Hematopoietic multipotent progenitor cell (in vitro differentiated cells): ENCODE data around the gene PEX7. TPM values are rescaled to one million over a fixed set of nuclear protein-coding genes. Genes with fewer than 3 reads are reported as not detected.
A peak's percentile ranks its signal among the peaks of the same experiment; 100 is the strongest.
"Not testable (repeated sequence)": the region's sequence is repeated elsewhere in the genome, so short reads cannot be mapped to it uniquely, and the experiment has no call there.

Experiments used
- DNase-seq, 3 donors: peaks; one replicate each; pipeline ENCODE4 v3.0.0-alpha.2; 2011 to 2015; ENCODE audit warnings: low read depth in 2 of 3, low spot score in 2 of 3
- total RNA-seq: library from RNA; depleted of rRNA; stranded (reverse); fragments of >200 nt; gene quantifications from one replicate; pipeline ENCODE4 v1.2.3, GENCODE V29; 2012

The PEX7 gene
- total RNA-seq, 1 donor: 7.0 TPM

DNA sequence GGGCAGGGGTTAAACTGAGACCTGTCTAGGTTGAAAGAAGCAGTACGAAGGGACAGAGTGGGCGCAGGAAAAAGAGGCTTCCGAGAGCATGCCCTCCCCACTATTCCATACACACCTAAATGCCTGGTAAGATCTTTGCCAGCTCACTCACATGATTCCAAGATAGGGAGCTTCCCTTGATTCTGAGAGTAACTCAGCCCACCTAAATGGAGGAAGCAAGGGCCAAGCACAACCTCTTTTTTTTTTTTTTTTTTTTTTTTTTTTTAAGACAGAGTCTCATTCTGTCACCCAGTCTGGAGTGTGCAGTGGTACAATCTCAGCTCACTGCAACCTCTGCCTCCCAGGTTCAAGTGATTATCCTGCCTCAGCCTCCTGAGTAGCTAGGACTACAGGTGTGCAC is 33.0 kb upstream of the PEX7 start:
- DNase-seq: not testable (repeated sequence)

DNA sequence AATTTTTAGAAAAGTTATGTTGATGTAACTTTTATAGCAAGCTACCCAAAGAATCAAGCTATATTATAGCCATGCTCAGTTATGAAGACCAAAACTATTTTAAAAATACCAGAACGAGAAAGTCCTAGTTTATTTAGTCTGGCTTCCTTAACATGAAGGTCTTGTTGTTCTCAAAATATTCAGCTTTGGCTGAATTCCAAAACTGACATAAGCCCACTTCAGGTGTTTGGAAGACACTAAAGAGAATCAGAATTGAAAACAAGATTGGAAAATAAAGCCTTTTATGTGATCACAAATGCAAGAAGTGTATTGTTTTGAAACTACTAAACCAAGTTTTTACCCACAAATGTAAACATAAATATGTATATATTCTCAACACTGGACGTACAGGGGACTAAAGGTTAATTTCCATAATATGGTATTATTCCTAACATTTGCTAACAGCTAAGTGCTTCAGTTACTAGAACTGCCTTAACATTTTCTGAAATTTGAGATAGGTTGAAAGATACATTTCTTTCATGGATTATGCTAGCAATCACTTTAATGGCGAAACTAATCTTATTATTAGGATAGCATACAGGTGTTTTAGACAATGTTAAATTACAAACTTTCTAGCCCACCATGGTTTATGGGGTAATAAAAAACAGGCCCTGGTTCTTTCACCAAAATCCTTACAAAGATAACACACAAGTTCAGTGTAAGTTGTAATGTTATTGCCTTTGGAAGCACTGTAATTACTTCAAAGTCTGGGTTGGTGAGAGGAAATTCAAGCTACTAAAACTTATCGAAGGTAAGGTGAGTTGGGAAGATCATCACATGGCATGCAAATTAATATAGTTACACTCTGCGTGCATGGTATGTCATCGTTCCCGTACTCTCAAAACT is 31.7 kb upstream of the PEX7 start:
- DNase-seq: no peak

DNA sequence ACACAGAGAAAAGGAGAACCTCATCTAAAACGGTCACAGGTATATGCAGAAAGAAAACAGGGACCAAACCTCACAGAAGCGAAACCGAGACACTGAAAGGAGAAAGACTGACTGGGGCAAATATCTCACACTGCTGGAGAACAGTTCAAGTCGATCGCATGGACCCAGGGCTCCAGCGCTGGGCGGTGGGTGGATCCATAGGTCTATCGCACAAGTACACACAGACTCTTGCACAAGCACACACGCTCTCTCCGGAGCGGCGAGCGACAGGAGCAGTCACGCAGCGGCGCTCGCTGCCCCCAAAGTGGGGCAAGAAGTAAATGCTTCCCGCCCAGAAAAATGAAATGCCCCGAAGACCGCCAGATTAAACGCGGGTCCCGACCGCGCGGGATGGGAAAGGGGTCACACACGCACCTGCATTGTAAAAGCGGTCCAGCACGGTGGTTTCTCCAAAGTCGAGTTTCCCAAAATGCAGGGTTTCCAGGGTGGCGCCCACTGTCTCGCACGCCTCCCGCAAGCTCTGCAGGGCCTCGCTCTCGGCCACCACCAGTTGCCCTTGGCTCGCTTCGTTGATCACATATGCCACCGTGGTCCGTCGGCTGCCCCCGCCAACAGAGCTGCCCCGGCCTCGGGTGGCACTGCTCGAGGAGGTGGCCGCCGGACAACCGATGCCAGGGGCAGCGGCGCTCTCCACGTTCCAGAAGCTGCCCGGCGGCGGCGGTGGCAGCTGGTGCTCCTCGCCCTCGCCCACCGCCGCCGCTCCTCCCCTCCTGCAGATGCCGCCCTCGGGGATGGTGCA is 30.9 kb upstream of the PEX7 start:
- peak in 2 of 3 donors; percentile 56 to 61 for DNase-seq

DNA sequence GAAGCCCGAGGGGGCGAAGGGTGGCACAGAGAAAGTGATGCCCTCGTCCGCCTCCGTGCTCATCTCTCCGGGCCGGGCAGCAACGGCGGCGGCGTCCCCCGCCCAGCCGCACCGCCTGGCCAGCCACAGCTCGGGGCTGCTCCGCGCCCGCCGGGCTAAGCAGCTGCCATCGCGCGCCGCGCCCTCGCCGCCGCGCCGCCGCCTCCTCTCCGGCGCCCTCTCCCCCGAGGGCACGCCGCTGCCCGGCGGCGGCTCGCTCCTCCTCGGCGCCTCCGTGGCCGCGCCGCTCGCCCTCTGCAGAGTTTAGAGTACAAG is 30.3 kb upstream of the PEX7 start:
- DNase-seq: no peak

DNA sequence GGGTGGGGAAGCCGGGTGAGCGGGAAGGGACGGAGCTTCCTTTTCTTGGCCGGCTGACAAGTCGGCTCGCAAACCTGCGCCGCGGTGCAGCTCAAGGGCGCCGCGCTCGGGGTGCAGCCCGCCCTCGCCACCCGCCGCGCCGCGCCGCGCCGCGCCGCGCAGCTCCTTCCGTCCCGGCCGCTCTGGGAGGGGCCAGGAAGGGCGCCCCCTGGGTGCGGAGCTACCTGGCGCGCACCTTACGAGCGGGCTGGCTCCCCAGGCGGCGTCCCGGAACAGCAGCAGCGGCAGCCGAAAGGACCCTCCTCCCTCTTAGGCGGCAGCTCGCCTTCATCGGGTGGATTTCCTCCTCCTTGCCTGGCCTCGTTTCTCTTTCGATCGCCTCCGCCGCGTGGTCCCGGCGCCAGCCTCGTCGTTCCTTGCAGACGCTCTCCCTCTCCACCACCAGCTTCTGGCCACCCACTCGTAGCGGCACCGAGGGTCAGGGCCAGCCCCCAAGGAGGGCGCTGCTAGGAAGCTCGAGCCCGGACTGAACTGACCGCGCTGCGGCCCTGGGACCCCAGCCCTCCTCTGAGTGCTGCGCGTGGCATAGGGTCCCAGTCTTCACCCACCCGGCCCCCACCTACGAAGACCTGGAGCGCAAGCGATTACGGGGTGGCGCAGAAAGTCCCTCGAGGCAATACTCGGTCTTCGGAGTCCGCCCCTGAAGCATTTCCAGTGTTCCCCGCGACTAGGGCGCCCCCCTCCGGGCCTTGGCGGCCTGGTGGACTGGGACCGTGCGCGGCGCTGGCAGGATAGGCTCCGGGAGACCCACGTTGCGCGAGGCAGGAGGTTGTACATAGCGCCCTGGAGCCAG is 29.8 kb upstream of the PEX7 start, which contains the start of gene MAP3K5:
Gene MAP3K5 (minus strand): TSS at position 68 of the 853 bp plus-strand sequence. CDS start 320 bp downstream, outside the sequence.
- peak; percentile 88 to 97 (median 93) for DNase-seq

DNA sequence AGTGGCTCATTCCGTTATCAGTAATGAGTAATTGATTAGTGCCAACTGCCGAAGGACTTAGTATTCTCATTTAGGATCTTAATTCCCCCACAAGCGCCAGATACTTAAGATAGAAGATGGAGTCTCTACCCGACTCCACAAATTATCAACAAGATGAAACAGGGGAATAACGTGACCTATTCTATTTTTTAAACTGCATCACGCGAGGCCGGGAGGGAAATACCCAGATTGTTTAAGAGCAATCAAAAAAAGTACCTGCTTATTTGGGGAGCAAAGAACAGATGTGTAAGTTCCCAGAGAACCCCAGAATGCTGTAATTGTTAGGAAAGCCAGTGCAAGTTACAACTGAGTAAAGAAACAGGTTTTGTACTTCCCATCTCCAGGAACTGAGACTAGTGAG is 29.0 kb upstream of the PEX7 start:
- peak in 1 of 3 donors; percentile 35 for DNase-seq

DNA sequence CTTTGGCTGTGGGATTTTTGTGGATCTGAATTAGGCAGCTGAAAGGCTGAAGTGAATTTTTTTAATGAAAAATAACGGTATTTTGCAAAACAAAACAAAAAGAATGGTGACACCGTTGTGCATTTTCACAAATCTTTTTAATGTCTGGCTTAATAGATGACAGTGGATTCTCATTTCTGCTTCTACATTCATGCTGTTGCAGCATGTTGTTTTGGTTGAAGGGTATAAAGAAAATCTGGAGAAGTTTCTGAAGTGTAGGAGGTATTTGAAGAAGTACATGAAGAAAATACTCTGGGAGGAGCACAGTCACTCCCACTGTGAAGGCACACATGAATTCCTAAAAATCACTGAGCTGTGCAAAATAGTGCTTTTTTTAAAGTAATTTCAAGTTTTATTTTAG is 27.0 kb upstream of the PEX7 start:
- DNase-seq: no peak

DNA sequence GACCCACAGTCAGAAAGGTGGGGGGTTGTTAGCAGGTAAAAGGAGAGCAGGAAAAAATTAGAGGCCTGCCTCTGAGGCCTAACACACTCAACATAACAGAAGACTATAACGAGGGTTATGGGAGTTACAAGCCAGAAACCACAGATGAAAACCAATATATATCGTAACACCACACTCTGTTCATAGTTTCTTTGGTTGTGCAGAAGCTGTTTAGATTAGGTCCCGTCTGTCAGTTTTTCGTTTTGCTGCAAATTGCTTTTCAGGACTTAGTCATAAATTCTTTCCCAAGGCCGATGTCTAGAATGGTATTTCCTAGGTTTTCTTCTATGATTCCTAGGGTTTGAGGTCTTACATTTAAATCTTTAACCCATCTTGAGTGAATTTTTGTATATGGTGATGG is 26.4 kb upstream of the PEX7 start:
- DNase-seq: no peak

DNA sequence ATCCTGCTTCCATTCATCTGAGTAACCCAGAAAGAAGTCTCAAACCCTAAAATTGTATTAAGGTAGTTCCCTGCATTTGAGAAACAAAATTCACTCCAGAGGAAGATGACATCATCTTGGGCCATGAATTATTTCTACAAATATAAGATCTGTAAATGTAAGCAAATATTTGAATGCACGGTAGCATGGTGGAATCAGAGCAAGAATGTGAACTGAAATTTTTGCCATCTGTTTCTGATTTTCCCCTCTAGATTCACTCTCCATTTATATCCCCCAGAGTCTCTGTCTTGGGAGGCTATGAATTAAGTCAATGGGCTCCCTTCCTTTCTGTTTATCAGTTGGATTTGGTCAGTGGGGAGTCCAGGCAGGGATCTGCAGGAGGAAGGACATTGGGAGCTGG is 24.3 kb upstream of the PEX7 start:
- DNase-seq: no peak

DNA sequence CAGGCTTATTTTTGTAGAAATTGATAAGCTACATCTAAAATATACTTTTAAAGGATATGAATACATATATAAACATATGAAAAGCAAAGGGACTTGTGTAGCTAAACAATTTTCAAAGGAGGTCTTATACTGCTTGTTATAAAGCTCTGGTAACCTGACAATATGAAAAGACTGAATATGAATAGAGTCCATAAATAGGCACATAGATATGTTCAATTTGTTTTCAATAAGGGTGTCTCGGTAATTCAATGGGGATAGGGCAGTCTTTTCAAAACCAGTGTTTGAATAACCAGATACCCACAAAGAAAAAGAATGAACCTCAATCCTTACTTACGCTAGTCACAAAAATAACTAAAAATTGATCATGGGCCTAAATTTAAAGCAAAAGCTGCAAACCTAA is 20.8 kb upstream of the PEX7 start:
- DNase-seq: no peak

DNA sequence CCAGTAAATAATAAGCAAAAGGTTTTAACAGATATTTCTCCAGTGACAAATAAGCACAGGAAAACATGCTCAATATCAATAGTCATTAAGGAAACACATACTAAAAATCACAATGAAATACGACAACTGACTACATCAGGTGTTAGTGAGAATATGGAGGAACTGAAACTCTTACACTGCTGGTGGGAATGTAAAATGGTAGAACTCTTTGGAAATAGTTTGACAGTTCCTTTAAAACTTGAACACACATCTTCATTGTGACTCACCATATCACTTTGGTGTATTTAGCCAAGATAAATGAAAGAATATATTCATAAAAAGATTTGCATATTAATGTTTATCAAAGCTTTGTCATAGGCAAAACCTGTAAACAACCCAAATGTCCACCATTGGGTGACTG is 18.8 kb upstream of the PEX7 start:
- no peak for DNase-seq

DNA sequence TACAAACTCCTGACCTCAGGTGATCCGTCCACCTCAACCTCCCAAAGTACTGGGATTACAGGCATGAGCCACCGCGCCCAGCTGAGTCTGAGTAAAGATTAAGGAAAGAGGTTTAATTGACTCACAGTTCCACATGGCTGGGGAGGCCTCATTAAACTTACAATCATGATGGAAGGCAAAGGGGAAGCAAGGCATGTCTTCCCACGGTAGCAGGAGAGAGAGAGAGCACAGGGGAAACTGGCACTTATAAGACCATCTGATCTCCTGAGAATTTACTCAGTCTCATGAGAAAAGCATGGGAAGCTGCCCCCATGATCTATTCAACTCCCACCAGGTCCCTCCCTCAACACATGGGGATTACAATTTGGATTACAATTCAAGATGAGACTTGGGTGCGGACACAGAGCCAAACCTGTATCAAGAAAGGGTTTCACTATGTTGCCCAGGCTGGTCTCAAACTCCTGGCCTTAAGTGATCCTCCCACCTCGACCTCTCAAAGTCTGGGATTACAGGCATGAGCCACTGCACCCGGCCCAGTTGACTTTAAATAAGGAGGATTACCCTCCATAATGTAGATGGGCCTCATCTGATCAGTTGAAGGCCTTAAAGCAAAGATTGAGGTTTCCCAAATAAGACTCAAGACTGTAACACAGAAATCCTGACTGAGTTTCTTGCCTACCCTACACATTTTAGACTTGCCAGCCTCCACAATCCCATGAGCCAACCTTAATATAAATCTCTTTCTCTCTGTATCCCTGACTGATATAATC is 13.1 kb upstream of the PEX7 start:
- no peak for DNase-seq

DNA sequence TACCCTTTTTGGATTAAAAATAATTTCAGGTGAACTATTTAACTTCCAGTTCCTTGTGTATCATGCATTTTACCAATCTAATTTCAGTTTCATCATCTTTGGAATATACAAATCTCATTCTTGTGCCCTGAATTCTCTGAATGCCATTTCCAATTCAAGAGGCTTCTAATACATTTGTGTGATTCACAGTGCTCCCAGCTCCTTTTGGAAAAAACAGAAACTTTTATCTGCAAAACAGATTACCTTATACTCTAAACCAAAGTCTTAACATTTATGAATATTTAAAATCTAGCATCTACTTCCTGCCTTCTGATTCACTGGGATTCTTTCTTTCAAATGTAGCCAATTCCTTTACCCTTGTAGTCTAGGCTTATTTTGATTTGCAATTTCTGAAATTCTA is 11.1 kb upstream of the PEX7 start:
- DNase-seq: no peak

DNA sequence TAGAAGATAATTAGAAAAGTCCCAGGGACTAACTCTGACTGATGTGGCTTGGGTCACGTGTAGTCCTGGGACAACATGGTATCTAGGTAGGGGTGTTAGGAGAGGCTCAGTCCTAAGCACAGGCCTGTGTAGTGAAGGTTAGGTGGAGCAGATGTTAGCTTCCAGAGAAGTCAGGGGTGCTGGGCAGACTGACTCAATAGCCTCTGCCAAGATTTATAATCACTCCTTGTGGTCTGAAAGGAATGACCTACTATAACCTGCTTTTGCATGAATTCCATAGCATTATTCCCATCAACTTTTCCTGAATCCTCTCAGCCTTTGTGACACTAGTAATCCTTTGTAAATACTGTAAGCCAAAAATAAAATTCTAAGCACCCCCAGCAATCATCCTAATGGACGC is 10.2 kb upstream of the PEX7 start:
- DNase-seq: no peak

DNA sequence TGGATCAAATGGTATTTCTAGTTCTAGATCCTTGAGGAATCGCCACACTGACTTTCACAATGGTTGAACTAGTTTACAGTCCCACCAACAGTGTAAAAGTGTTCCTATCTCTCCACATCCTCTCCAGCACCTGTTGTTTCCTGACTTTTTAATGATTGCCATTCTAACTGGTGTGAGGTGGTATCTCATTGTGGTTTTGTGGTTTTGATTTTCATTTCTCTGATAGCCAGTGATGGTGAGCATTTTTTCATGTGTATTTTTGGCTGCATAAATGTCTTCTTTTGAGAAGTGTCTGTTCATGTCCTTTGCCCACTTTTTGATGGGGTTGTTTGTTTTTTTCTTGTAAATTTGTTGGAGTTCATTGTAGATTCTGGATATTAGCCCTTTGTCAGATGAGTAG is 6.8 kb upstream of the PEX7 start:
- not testable (repeated sequence) for DNase-seq

DNA sequence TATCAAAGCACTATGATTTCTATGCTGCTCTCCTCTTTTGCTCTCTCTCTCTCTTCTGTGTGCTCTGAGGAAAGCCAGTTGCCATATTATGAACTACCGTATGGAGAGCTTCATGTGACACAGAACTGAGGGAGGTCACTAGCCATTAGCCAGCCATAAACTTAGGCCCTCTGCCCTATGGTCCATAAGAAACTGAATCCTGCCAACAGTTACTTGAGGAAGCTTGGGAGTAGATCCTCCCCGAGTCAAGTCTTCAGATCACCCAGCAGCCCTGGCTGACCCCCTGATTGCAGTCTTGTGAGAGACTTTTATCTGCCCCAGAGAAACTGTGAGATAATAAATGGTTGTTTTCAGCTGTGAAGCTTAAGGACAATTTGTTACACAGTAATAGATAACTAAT is 5.7 kb upstream of the PEX7 start:
- DNase-seq: no peak

DNA sequence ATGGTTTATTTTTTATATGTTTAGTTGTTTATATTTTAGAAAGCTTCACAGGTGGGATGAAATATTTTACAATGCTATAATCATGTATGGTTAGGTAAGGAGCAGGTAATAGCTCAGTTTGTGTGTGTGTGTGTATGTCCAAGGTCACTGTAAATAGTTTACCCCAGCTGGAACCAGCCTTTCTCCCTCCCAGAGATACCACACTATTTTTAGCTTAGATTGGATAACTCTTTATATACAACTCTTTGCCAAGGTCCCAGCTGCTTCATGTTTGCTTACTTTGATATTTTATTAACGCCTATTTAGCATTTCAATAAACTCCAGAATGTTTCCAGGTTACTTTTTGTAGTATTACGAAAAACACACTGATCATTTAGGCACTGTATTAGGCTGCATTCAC is 1.8 kb upstream of the PEX7 start:
- no peak for DNase-seq

DNA sequence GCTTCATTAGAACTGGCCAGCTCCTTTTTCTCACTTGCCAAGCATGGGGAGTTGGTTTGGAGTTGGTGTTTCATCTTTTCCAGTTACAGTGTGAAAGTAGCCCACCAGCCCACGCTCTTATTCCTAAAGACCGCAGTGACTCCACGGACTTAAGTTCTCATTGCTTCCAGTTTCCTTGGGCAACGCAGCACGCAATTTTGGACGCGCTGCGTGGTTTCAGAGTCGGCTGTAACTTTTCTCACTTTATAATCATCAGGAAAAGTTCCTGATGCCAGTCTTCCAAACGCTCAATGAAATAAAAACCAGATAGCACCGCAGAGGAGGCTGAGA is 381 bp upstream of the PEX7 start:
- DNase-seq: no peak

DNA sequence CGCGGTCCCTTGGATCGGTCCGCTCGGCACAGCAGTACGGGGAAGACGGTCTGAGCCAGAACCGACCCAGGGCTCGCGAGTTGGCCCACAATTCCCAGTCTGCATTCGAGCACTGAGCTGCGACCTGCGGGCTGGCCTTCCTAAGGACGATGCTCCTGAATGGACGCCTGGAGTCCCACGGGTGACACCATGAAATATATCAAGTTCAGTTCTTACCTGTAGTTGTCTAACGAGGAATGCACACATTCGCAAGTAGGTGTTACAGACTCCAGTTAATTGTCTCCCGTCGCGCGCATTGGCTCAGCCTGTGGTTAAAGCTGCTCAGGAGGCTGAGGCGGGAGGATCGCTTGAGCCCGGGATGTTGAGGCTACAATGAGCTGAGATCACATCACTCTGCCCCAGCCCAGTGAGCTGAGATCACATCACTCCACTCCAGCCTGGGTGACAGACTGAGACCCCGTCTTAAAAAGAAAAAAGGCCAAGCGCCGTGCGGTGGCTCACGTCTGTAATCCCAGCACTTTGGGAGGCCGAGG is 802 bp downstream of the PEX7 start:
- DNase-seq: no peak

DNA sequence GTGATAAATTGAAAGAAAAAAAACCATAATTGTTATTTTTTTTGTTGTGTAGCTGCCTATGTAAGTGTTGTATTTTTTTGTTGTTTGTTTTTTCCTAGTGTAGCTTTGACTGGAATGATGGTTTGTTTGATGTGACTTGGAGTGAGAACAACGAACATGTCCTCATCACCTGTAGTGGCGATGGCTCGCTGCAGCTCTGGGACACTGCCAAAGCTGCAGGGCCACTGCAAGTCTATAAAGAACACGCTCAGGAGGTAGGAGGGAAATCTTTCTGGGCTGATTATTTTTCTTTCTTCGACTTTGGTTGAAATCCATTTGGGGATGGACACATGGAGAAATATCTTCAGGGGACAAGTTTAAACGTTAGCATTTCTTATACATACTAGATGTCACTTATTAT is 3.8 kb downstream of the PEX7 start:
- no peak for DNase-seq
